Mesenchymal stem cell (in vitro differentiated cells and primary cell): ENCODE measurements around the gene CAGE1.
"Not testable (repeated sequence)": the region's sequence is repeated elsewhere in the genome, so short reads cannot be mapped to it uniquely, and the experiment has no call there.

Experiments used
- DNase-seq: peaks from one replicate; pipeline ENCODE4 v3.0.0-alpha.2; 2013
- H2AFZ ChIP-seq: one replicate; pipeline ENCODE4 v1.6.1; 2013; ENCODE audit warnings: low read depth, mild to moderate bottlenecking, control low read depth, inconsistent platforms, low read length, moderate library complexity
- H2AK5ac ChIP-seq: 2 replicates; pipeline ENCODE4 v1.6.1; 2013; ENCODE audit warnings: low read length, moderate library complexity, mild to moderate bottlenecking, inconsistent platforms; ENCODE audit not compliant: severe bottlenecking
- H2BK120ac ChIP-seq: one replicate; pipeline ENCODE4 v1.6.1; 2013; ENCODE audit warnings: low read depth, mild to moderate bottlenecking, inconsistent platforms, low read length, moderate library complexity
- H2BK12ac ChIP-seq, 2 experiments: one replicate each; pipeline ENCODE4 v1.6.1; 2013; ENCODE audit warnings: inconsistent platforms in 2 of 2, low read length in 2 of 2, mild to moderate bottlenecking in 2 of 2, moderate library complexity in 2 of 2, control low read depth in 1 of 2
- H2BK15ac ChIP-seq: one replicate; pipeline ENCODE4 v1.6.1; 2013; ENCODE audit warnings: mild to moderate bottlenecking, low read depth, inconsistent platforms; ENCODE audit not compliant: poor library complexity, severe bottlenecking
- H2BK5ac ChIP-seq: 2 replicates; pipeline ENCODE4 v1.6.1; 2013; ENCODE audit warnings: low read depth, mild to moderate bottlenecking, low read length, control low read depth, inconsistent platforms; ENCODE audit not compliant: poor library complexity, severe bottlenecking
- H3K14ac ChIP-seq, 2 experiments: one replicate each; pipeline ENCODE4 v1.6.1; 2013; ENCODE audit warnings: inconsistent platforms in 2 of 2, low read length in 2 of 2, control low read depth in 1 of 2, mild to moderate bottlenecking in 1 of 2, moderate library complexity in 1 of 2
- H3K18ac ChIP-seq, 2 experiments: one replicate each; pipeline ENCODE4 v1.6.1; 2013; ENCODE audit warnings: inconsistent platforms in 2 of 2, low read length in 2 of 2, control low read depth in 1 of 2, low read depth in 1 of 2, mild to moderate bottlenecking in 1 of 2
- H3K23ac ChIP-seq, 2 experiments: one replicate each; pipeline ENCODE4 v1.6.1; 2013; ENCODE audit warnings: inconsistent platforms in 2 of 2, low read length in 2 of 2, mild to moderate bottlenecking in 2 of 2, moderate library complexity in 2 of 2, control low read depth in 1 of 2
- H3K27ac ChIP-seq: 2 replicates; pipeline ENCODE4 v1.5.1; 2013; ENCODE audit warnings: mild to moderate bottlenecking, moderate library complexity, low read length, control low read depth, inconsistent platforms; ENCODE audit not compliant: poor library complexity, severe bottlenecking
- H3K27me3 ChIP-seq, 2 experiments: 2 replicates each; pipeline versions ENCODE4 v1.6.1 to v1.7.0; 2013; ENCODE audit warnings: low read length in 2 of 2, mild to moderate bottlenecking in 2 of 2, moderate library complexity in 2 of 2, control low read depth in 1 of 2, inconsistent platforms in 1 of 2; ENCODE audit not compliant: control insufficient read depth in 1 of 2, insufficient read depth in 1 of 2
- H3K36me3 ChIP-seq, 2 experiments: 2 replicates each; pipeline versions ENCODE4 v1.6.1 to v1.7.0; 2013; ENCODE audit warnings: low read length in 2 of 2, control low read depth in 1 of 2, inconsistent platforms in 1 of 2, low read depth in 1 of 2, mild to moderate bottlenecking in 1 of 2; ENCODE audit not compliant: insufficient read depth in 2 of 2, control insufficient read depth in 1 of 2
- H3K4ac ChIP-seq, 2 experiments: one replicate each; pipeline ENCODE4 v1.6.1; 2013; ENCODE audit warnings: inconsistent platforms in 2 of 2, low read length in 2 of 2, mild to moderate bottlenecking in 2 of 2, moderate library complexity in 2 of 2, control low read depth in 1 of 2, low read depth in 1 of 2
- H3K4me1 ChIP-seq: 2 replicates; pipeline ENCODE4 v1.6.1; 2013; ENCODE audit warnings: low read depth, low read length, control low read depth; ENCODE audit not compliant: control insufficient read depth, insufficient read depth
- H3K4me2 ChIP-seq: 2 replicates; pipeline ENCODE4 v1.6.1; 2013; ENCODE audit warnings: low read length, mild to moderate bottlenecking, inconsistent platforms; ENCODE audit not compliant: poor library complexity, severe bottlenecking
- H3K4me3 ChIP-seq, 2 experiments: 2 replicates each; pipeline versions ENCODE4 v1.5.1 to v1.7.0; 2013; ENCODE audit warnings: low read length in 2 of 2, mild to moderate bottlenecking in 2 of 2, control low read depth in 1 of 2, low read depth in 1 of 2; ENCODE audit not compliant: insufficient read depth in 1 of 2
- H3K79me1 ChIP-seq: replicated peaks from 2 replicates; pipeline ENCODE4 v1.6.1; 2013; ENCODE audit warnings: mild to moderate bottlenecking, control low read depth, low read length, inconsistent platforms; ENCODE audit not compliant: poor library complexity, severe bottlenecking
- H3K9ac ChIP-seq: 2 replicates; pipeline ENCODE4 v1.7.0; 2013; ENCODE audit warnings: mild to moderate bottlenecking, low read length, moderate library complexity
- H3K9me3 ChIP-seq: 2 replicates; pipeline ENCODE4 v1.7.0; 2013; ENCODE audit warnings: mild to moderate bottlenecking, low read length; ENCODE audit not compliant: control insufficient read depth
- H4K8ac ChIP-seq: one replicate; pipeline ENCODE4 v1.6.1; 2013; ENCODE audit warnings: inconsistent platforms, mild to moderate bottlenecking, low read length, moderate library complexity
- H4K91ac ChIP-seq: one replicate; pipeline ENCODE4 v1.6.1; 2013; ENCODE audit warnings: mild to moderate bottlenecking, low read length, inconsistent platforms
- WGBS: methylation state at CpG from one replicate; pipeline ENCODE4 v1.1.7; 2013; ENCODE audit warnings: mixed read lengths; 5-methylcytosine and 5-hydroxymethylcytosine counted together

The CAGE1 gene

GRCh38 chr6:7341271-7341670 lies 48.3 kb downstream of the CAGE1 start:
- Histone ChIP-seq H4K91ac (no peak overlapping the region), H3K4me2 (no peak overlapping the region), H2BK12ac (no peak overlapping the region), H3K27ac (no peak overlapping the region), H3K4me1 (peaks cover 4% of the 10 kb centered on the region), H3K23ac (peak overlapping the region in 1 of 2 experiments; percentile 64), H3K9ac (no peak overlapping the region), H3K4ac (no peak overlapping the region), H3K27me3 (no peaks in the 10 kb centered on the region), H4K8ac (no peak overlapping the region), H2BK5ac (no peak overlapping the region), H2AFZ (no peak overlapping the region), H3K9me3 (no peaks in the 10 kb centered on the region), H2BK15ac (no peak overlapping the region), H3K79me1 (no peaks in the 10 kb centered on the region), H2BK120ac (no peak overlapping the region), H2AK5ac (no peak overlapping the region), H3K14ac (no peak overlapping the region), H3K18ac (no peak overlapping the region), H3K4me3 (no peak overlapping the region), H3K36me3 (no peaks in the 10 kb centered on the region)
- no peak for DNase-seq
- 90% methylated on average over 3 of the region's 3 CpGs for WGBS

GRCh38 chr6:7339007-7339732 lies 50.4 kb downstream of the CAGE1 start:
- WGBS: 73% methylated on average over 14 of the region's 14 CpGs
- H2AK5ac ChIP-seq, H3K4me3 ChIP-seq, H3K14ac ChIP-seq, H3K4me2 ChIP-seq, H3K36me3 ChIP-seq, H3K9me3 ChIP-seq, H2BK5ac ChIP-seq, H3K4ac ChIP-seq, H3K4me1 ChIP-seq, H3K27me3 ChIP-seq, H3K9ac ChIP-seq, H4K8ac ChIP-seq, H3K18ac ChIP-seq, H4K91ac ChIP-seq, H2AFZ ChIP-seq, H2BK15ac ChIP-seq, H3K27ac ChIP-seq, H3K23ac ChIP-seq, H3K79me1 ChIP-seq, H2BK120ac ChIP-seq, H2BK12ac ChIP-seq: not testable (repeated sequence)
- peak; percentile 35 for DNase-seq

GRCh38 chr6:7338031-7338430 lies 51.5 kb downstream of the CAGE1 start:
- no peak overlapping the region for H3K23ac ChIP-seq
- no peak overlapping the region for H3K4me2 ChIP-seq
- H2AFZ ChIP-seq: no peak overlapping the region
- H3K14ac ChIP-seq: no peak overlapping the region
- no peak overlapping the region for H4K91ac ChIP-seq
- H3K27me3 ChIP-seq: no peaks in the 10 kb centered on the region
- H2BK5ac ChIP-seq: no peak overlapping the region
- H2BK12ac ChIP-seq: no peak overlapping the region
- no peak overlapping the region for H3K4ac ChIP-seq
- no peaks in the 10 kb centered on the region for H3K36me3 ChIP-seq
- no peak overlapping the region for H3K27ac ChIP-seq
- H3K18ac ChIP-seq: no peak overlapping the region
- H3K9ac ChIP-seq: no peak overlapping the region
- 67% methylated on average over 1 of the region's 2 CpGs for WGBS
- peaks cover 4% of the 10 kb centered on the region for H3K4me1 ChIP-seq
- DNase-seq: no peak
- H2AK5ac ChIP-seq: no peak overlapping the region
- no peak overlapping the region for H4K8ac ChIP-seq
- no peak overlapping the region for H3K4me3 ChIP-seq
- H2BK15ac ChIP-seq: no peak overlapping the region
- H3K79me1 ChIP-seq: no peaks in the 10 kb centered on the region
- no peak overlapping the region for H2BK120ac ChIP-seq
- H3K9me3 ChIP-seq: no peaks in the 10 kb centered on the region

GRCh38 chr6:7335519-7335918 lies 54.0 kb downstream of the CAGE1 start:
- Histone ChIP-seq H3K9ac (no peak overlapping the region), H3K4me3 (no peak overlapping the region), H3K18ac (no peak overlapping the region), H3K14ac (no peak overlapping the region), H2BK5ac (no peak overlapping the region), H3K4me2 (no peak overlapping the region), H2BK15ac (no peak overlapping the region), H2BK120ac (no peak overlapping the region), H4K8ac (no peak overlapping the region), H3K36me3 (no peaks in the 10 kb centered on the region), H3K9me3 (no peaks in the 10 kb centered on the region), H3K27ac (no peak overlapping the region), H3K27me3 (no peaks in the 10 kb centered on the region), H3K79me1 (no peaks in the 10 kb centered on the region), H3K23ac (no peak overlapping the region), H3K4ac (no peak overlapping the region), H2AFZ (no peak overlapping the region), H3K4me1 (no peaks in the 10 kb centered on the region), H2AK5ac (no peak overlapping the region), H4K91ac (no peak overlapping the region), H2BK12ac (no peak overlapping the region)
- no peak for DNase-seq
- 100% methylated on average over 1 of the region's 3 CpGs for WGBS
